ENCODE results near the gene TMEM254. TPM values are rescaled to one million over a fixed set of nuclear protein-coding genes. Genes with fewer than 3 reads are reported as not detected.
"Not testable (repeated sequence)": the region's sequence is repeated elsewhere in the genome, so short reads cannot be mapped to it uniquely, and the experiment has no call there.

TMEM254 gene
- polyA plus RNA-seq, 2 donors: 24.9 to 39.3 TPM

GRCh38 chr10:80099295-80099694, 20.8 kb downstream of the TMEM254 start:
- H3K36me3 ChIP-seq (ENCODE audit: control insufficient read depth in 2 of 2, insufficient read depth in 2 of 2, low read length in 1 of 2); H3K9me3 ChIP-seq (ENCODE audit: control insufficient read depth in 2 of 2, insufficient read depth in 1 of 2, low read depth in 1 of 2, low read length in 1 of 2); H3K27ac ChIP-seq (ENCODE audit: low read depth in 2 of 2, low read length in 1 of 2); H3K27me3 ChIP-seq (ENCODE audit: control insufficient read depth in 1 of 2, insufficient read depth in 2 of 2, low read length in 2 of 2); H3K4me1 ChIP-seq (ENCODE audit: control insufficient read depth in 2 of 2, insufficient read depth in 2 of 2, low read length in 1 of 2); H3K4me3 ChIP-seq (ENCODE audit: low read depth in 1 of 2, low read length in 2 of 2): not testable (repeated sequence)
- WGBS, 2 donors: 82 to 85% methylated on average over 8 of the region's 8 CpGs

- WGBS, 2 donors: 90 to 93% methylated on average over 9 of the region's 9 CpGs
- H3K4me3 ChIP-seq (ENCODE audit: low read depth in 1 of 2, low read length in 2 of 2): no peak overlapping the region
Measured at GRCh38 chr10:80100116-80100515, 21.7 kb downstream of the TMEM254 start.

GRCh38 chr10:80100861-80101695, 22.6 kb downstream of the TMEM254 start:
- no peak overlapping the region for H3K4me3 ChIP-seq (ENCODE audit: low read depth in 1 of 2, low read length in 2 of 2)
- H3K27ac ChIP-seq (ENCODE audit: low read depth in 2 of 2, low read length in 1 of 2): no peak overlapping the region
- WGBS, 2 donors: 69 to 76% methylated on average over 15 of the region's 15 CpGs
- H3K9me3 ChIP-seq (ENCODE audit: control insufficient read depth in 2 of 2, insufficient read depth in 1 of 2, low read depth in 1 of 2, low read length in 1 of 2): no peaks in the 10 kb centered on the region
- H3K27me3 ChIP-seq (ENCODE audit: control insufficient read depth in 1 of 2, insufficient read depth in 2 of 2, low read length in 2 of 2): no peaks in the 10 kb centered on the region
- H3K4me1 ChIP-seq (ENCODE audit: control insufficient read depth in 2 of 2, insufficient read depth in 2 of 2, low read length in 1 of 2): no peaks in the 10 kb centered on the region
- H3K36me3 ChIP-seq (ENCODE audit: control insufficient read depth in 2 of 2, insufficient read depth in 2 of 2, low read length in 1 of 2): no peaks in the 10 kb centered on the region

More at GRCh38 chr10:80100116-80100515, 21.7 kb downstream of the TMEM254 start:
- Histone ChIP-seq H3K4me1 (ENCODE audit: control insufficient read depth in 2 of 2, insufficient read depth in 2 of 2, low read length in 1 of 2) (no peaks in the 10 kb centered on the region), H3K27ac (ENCODE audit: low read depth in 2 of 2, low read length in 1 of 2) (no peak overlapping the region), H3K27me3 (ENCODE audit: control insufficient read depth in 1 of 2, insufficient read depth in 2 of 2, low read length in 2 of 2) (no peaks in the 10 kb centered on the region), H3K36me3 (ENCODE audit: control insufficient read depth in 2 of 2, insufficient read depth in 2 of 2, low read length in 1 of 2) (no peaks in the 10 kb centered on the region), H3K9me3 (ENCODE audit: control insufficient read depth in 2 of 2, insufficient read depth in 1 of 2, low read depth in 1 of 2, low read length in 1 of 2) (no peaks in the 10 kb centered on the region)

- Histone ChIP-seq H3K4me3 (ENCODE audit: low read depth in 1 of 2, low read length in 2 of 2) (no peak overlapping the region), H3K27ac (ENCODE audit: low read depth in 2 of 2, low read length in 1 of 2) (no peak overlapping the region), H3K4me1 (ENCODE audit: control insufficient read depth in 2 of 2, insufficient read depth in 2 of 2, low read length in 1 of 2) (no peaks in the 10 kb centered on the region), H3K9me3 (ENCODE audit: control insufficient read depth in 2 of 2, insufficient read depth in 1 of 2, low read depth in 1 of 2, low read length in 1 of 2) (peaks cover 0 to 5% of the 10 kb centered on the region in 2 donors), H3K36me3 (ENCODE audit: control insufficient read depth in 2 of 2, insufficient read depth in 2 of 2, low read length in 1 of 2) (no peaks in the 10 kb centered on the region), H3K27me3 (ENCODE audit: control insufficient read depth in 1 of 2, insufficient read depth in 2 of 2, low read length in 2 of 2) (no peaks in the 10 kb centered on the region)
- 36 to 40% methylated on average over 10 of the region's 10 CpGs for whole genome bisulfite sequencing, 2 donors
Measured at GRCh38 chr10:80104066-80104926, 25.8 kb downstream of the TMEM254 start.

- H3K9me3 ChIP-seq (ENCODE audit: control insufficient read depth in 2 of 2, insufficient read depth in 1 of 2, low read depth in 1 of 2, low read length in 1 of 2): peaks cover 0 to 5% of the 10 kb centered on the region in 2 donors
- H3K36me3 ChIP-seq (ENCODE audit: control insufficient read depth in 2 of 2, insufficient read depth in 2 of 2, low read length in 1 of 2): no peaks in the 10 kb centered on the region
- 90 to 94% methylated on average over 8 of the region's 8 CpGs for WGBS, 2 donors
- H3K4me1 ChIP-seq (ENCODE audit: control insufficient read depth in 2 of 2, insufficient read depth in 2 of 2, low read length in 1 of 2): no peaks in the 10 kb centered on the region
- H3K27me3 ChIP-seq (ENCODE audit: control insufficient read depth in 1 of 2, insufficient read depth in 2 of 2, low read length in 2 of 2): no peaks in the 10 kb centered on the region
- H3K27ac ChIP-seq (ENCODE audit: low read depth in 2 of 2, low read length in 1 of 2): no peak overlapping the region
- no peak overlapping the region for H3K4me3 ChIP-seq (ENCODE audit: low read depth in 1 of 2, low read length in 2 of 2)
Measured at GRCh38 chr10:80108576-80109239, 30.2 kb downstream of the TMEM254 start.

GRCh38 chr10:80110986-80111385, 32.5 kb downstream of the TMEM254 start:
- WGBS, 2 donors: 68 to 82% methylated on average over 1 of the region's 1 CpG
- Histone ChIP-seq H3K4me3 (ENCODE audit: low read depth in 1 of 2, low read length in 2 of 2) (no peak overlapping the region), H3K27me3 (ENCODE audit: control insufficient read depth in 1 of 2, insufficient read depth in 2 of 2, low read length in 2 of 2) (no peaks in the 10 kb centered on the region), H3K27ac (ENCODE audit: low read depth in 2 of 2, low read length in 1 of 2) (no peak overlapping the region), H3K36me3 (ENCODE audit: control insufficient read depth in 2 of 2, insufficient read depth in 2 of 2, low read length in 1 of 2) (no peaks in the 10 kb centered on the region), H3K4me1 (ENCODE audit: control insufficient read depth in 2 of 2, insufficient read depth in 2 of 2, low read length in 1 of 2) (no peaks in the 10 kb centered on the region), H3K9me3 (ENCODE audit: control insufficient read depth in 2 of 2, insufficient read depth in 1 of 2, low read depth in 1 of 2, low read length in 1 of 2) (peaks cover 0 to 5% of the 10 kb centered on the region in 2 donors)

- Histone ChIP-seq H3K27ac (ENCODE audit: low read depth in 2 of 2, low read length in 1 of 2) (no peak overlapping the region), H3K4me1 (ENCODE audit: control insufficient read depth in 2 of 2, insufficient read depth in 2 of 2, low read length in 1 of 2) (no peaks in the 10 kb centered on the region), H3K27me3 (ENCODE audit: control insufficient read depth in 1 of 2, insufficient read depth in 2 of 2, low read length in 2 of 2) (no peaks in the 10 kb centered on the region), H3K9me3 (ENCODE audit: control insufficient read depth in 2 of 2, insufficient read depth in 1 of 2, low read depth in 1 of 2, low read length in 1 of 2) (no peaks in the 10 kb centered on the region), H3K4me3 (ENCODE audit: low read depth in 1 of 2, low read length in 2 of 2) (no peak overlapping the region), H3K36me3 (ENCODE audit: control insufficient read depth in 2 of 2, insufficient read depth in 2 of 2, low read length in 1 of 2) (no peaks in the 10 kb centered on the region)
- 93 to 94% methylated on average over 4 of the region's 4 CpGs for WGBS, 2 donors
Measured at GRCh38 chr10:80118669-80119068, 40.2 kb downstream of the TMEM254 start.

GRCh38 chr10:80122110-80122710, 43.7 kb downstream of the TMEM254 start:
- Histone ChIP-seq H3K36me3 (ENCODE audit: control insufficient read depth in 2 of 2, insufficient read depth in 2 of 2, low read length in 1 of 2) (no peaks in the 10 kb centered on the region), H3K27ac (ENCODE audit: low read depth in 2 of 2, low read length in 1 of 2) (no peak overlapping the region)

GRCh38 chr10:80122746-80123145, 44.3 kb downstream of the TMEM254 start:
- Histone ChIP-seq H3K9me3 (ENCODE audit: control insufficient read depth in 2 of 2, insufficient read depth in 1 of 2, low read depth in 1 of 2, low read length in 1 of 2) (no peaks in the 10 kb centered on the region), H3K27ac (ENCODE audit: low read depth in 2 of 2, low read length in 1 of 2) (no peak overlapping the region), H3K27me3 (ENCODE audit: control insufficient read depth in 1 of 2, insufficient read depth in 2 of 2, low read length in 2 of 2) (no peaks in the 10 kb centered on the region), H3K36me3 (ENCODE audit: control insufficient read depth in 2 of 2, insufficient read depth in 2 of 2, low read length in 1 of 2) (no peaks in the 10 kb centered on the region), H3K4me1 (ENCODE audit: control insufficient read depth in 2 of 2, insufficient read depth in 2 of 2, low read length in 1 of 2) (peaks cover 0 to 3% of the 10 kb centered on the region in 2 donors), H3K4me3 (ENCODE audit: low read depth in 1 of 2, low read length in 2 of 2) (no peak overlapping the region)
- 55 to 62% methylated on average over 2 of the region's 2 CpGs for WGBS, 2 donors

More at GRCh38 chr10:80122110-80122710, 43.7 kb downstream of the TMEM254 start:
- no peaks in the 10 kb centered on the region for H3K9me3 ChIP-seq (ENCODE audit: control insufficient read depth in 2 of 2, insufficient read depth in 1 of 2, low read depth in 1 of 2, low read length in 1 of 2)
- H3K4me1 ChIP-seq (ENCODE audit: control insufficient read depth in 2 of 2, insufficient read depth in 2 of 2, low read length in 1 of 2): peaks cover 0 to 3% of the 10 kb centered on the region in 2 donors
- H3K27me3 ChIP-seq (ENCODE audit: control insufficient read depth in 1 of 2, insufficient read depth in 2 of 2, low read length in 2 of 2): no peaks in the 10 kb centered on the region
- H3K4me3 ChIP-seq (ENCODE audit: low read depth in 1 of 2, low read length in 2 of 2): no peak overlapping the region

All from esophagus (tissue), 2 donors.